GM23338 (cell line): Measurements from ENCODE around the gene TMSB4Y. TPM values are rescaled to one million over a fixed set of nuclear protein-coding genes. Genes with fewer than 3 reads are reported as not detected.
A peak's percentile ranks its signal among the peaks of the same experiment; 100 is the strongest.

Experiments used
- ATAC-seq: fragments of 200-7000 bp; cut with Tn5 transposase; 3 replicates; pipeline ENCODE4 v1.9.1; 2020
- DNase-seq: peaks from one replicate; pipeline ENCODE4 v3.0.0-alpha.2; 2015; ENCODE audit warnings: low spot score
- H2AFZ ChIP-seq: fragments of 200-600 bp; sonication (generic); 2 replicates; pipeline ENCODE4 v1.8.0; 2016; ENCODE audit warnings: antibody characterized with exemption, mild to moderate bottlenecking, moderate library complexity
- H3F3A ChIP-seq: fragments of 200-600 bp; sonication (generic); replicated peaks from 2 replicates; pipeline ENCODE4 v1.8.0; 2017; ENCODE audit warnings: antibody characterized with exemption, mixed run types, low read depth
- H3K27ac ChIP-seq: fragments of 200-600 bp; sonication (generic); 2 replicates; pipeline ENCODE4 v1.6.1; 2016; ENCODE audit warnings: low read depth
- H3K27me3 ChIP-seq: fragments of 200-600 bp; sonication (generic); 2 replicates; pipeline ENCODE4 v1.8.0; 2016; ENCODE audit warnings: mild to moderate bottlenecking, mixed run types, moderate library complexity; ENCODE audit not compliant: insufficient read depth
- H3K36me3 ChIP-seq: fragments of 200-600 bp; sonication (generic); 2 replicates; pipeline ENCODE4 v1.8.0; 2016; ENCODE audit warnings: mild to moderate bottlenecking; ENCODE audit not compliant: insufficient read depth
- H3K4me1 ChIP-seq: fragments of 200-600 bp; sonication (generic); 2 replicates; pipeline ENCODE4 v1.8.0; 2016; ENCODE audit warnings: mild to moderate bottlenecking, moderate library complexity; ENCODE audit not compliant: insufficient read depth
- H3K4me2 ChIP-seq: fragments of 200-600 bp; sonication (generic); 2 replicates; pipeline ENCODE4 v1.7.1; 2017; ENCODE audit warnings: mixed run types
- H3K4me3 ChIP-seq: fragments of 200-600 bp; sonication (generic); 2 replicates; pipeline ENCODE4 v1.6.1; 2016; ENCODE audit warnings: mixed run types
- H3K79me2 ChIP-seq: fragments of 200-600 bp; sonication (generic); replicated peaks from 2 replicates; pipeline ENCODE4 v1.8.0; 2017; ENCODE audit warnings: mild to moderate bottlenecking; ENCODE audit not compliant: insufficient read depth
- H3K9me2 ChIP-seq: fragments of 200-600 bp; sonication (generic); 2 replicates; pipeline ENCODE4 v1.8.0; 2017; ENCODE audit not compliant: insufficient read depth
- H4K20me1 ChIP-seq: fragments of 200-600 bp; sonication (generic); replicated peaks from 2 replicates; pipeline ENCODE4 v1.8.0; 2017; ENCODE audit warnings: mild to moderate bottlenecking; ENCODE audit not compliant: insufficient read depth
- H3K27ac Mint-ChIP-seq: 2 replicates; pipeline ENCODE4 v1.8.0; 2020; ENCODE audit warnings: inconsistent platforms, mild to moderate bottlenecking, moderate library complexity, mixed read lengths
- H3K27me3 Mint-ChIP-seq: 3 replicates; pipeline ENCODE4 v1.8.0; 2022; ENCODE audit warnings: low read depth, mild to moderate bottlenecking, moderate library complexity, mixed read lengths, inconsistent platforms; ENCODE audit not compliant: insufficient read depth, poor library complexity
- H3K36me3 Mint-ChIP-seq: 3 replicates; pipeline ENCODE4 v1.8.0; 2021; ENCODE audit warnings: low read depth, mild to moderate bottlenecking, inconsistent platforms, moderate library complexity, mixed read lengths
- H3K4me1 Mint-ChIP-seq: 3 replicates; pipeline ENCODE4 v1.8.0; 2020; ENCODE audit warnings: mild to moderate bottlenecking, inconsistent platforms, mixed read lengths
- H3K4me3 Mint-ChIP-seq: 3 replicates; pipeline ENCODE4 v1.8.0; 2021; ENCODE audit warnings: moderate library complexity, mild to moderate bottlenecking, inconsistent platforms, mixed read lengths
- H3K9me3 Mint-ChIP-seq: 3 replicates; pipeline ENCODE4 v1.8.0; 2020; ENCODE audit warnings: moderate library complexity, mild to moderate bottlenecking, inconsistent platforms, mixed read lengths
- CREB1 ChIP-seq: fragments of 250-450 bp; sonication (Bioruptor Pico); IDR thresholded peaks from 2 replicates; pipeline ENCODE4 v1.5.0; 2020; ENCODE audit warnings: low read depth, mild to moderate bottlenecking, moderate library complexity
- CTCF ChIP-seq, 2 experiments: fragments of 200-600 bp in 1 of 2; sonication (generic) in 1 of 2; conservative IDR thresholded peaks; 2 replicates each; pipeline versions ENCODE4 v1.5.1 to v1.6.1; 2016 to 2017; ENCODE audit warnings: antibody characterized with exemption in 2 of 2, low read depth in 2 of 2, mild to moderate bottlenecking in 2 of 2, moderate library complexity in 1 of 2
- ETS1 ChIP-seq: IDR thresholded peaks from 2 replicates; pipeline ENCODE4 v1.6.1; 2016; ENCODE audit warnings: antibody characterized with exemption
- EZH2 ChIP-seq: fragments of 200-600 bp; sonication (generic); IDR thresholded peaks from one replicate; pipeline ENCODE4 v1.8.0; 2017; ENCODE audit warnings: antibody characterized with exemption, mild to moderate bottlenecking, low read depth; ENCODE audit not compliant: unreplicated experiment
- EZH2phosphoT487 ChIP-seq: fragments of 200-600 bp; sonication (generic); IDR thresholded peaks from one replicate; pipeline ENCODE4 v1.8.1; 2018; ENCODE audit warnings: antibody characterized with exemption; ENCODE audit not compliant: unreplicated experiment
- JUNB ChIP-seq: IDR thresholded peaks from one replicate; pipeline ENCODE4 v1.6.1; 2016; ENCODE audit warnings: antibody characterized with exemption; ENCODE audit not compliant: unreplicated experiment
- NANOG ChIP-seq: IDR thresholded peaks from 2 replicates; pipeline ENCODE4 v1.6.1; 2016; ENCODE audit warnings: antibody characterized with exemption, borderline replicate concordance
- POLR2AphosphoS5 ChIP-seq: IDR thresholded peaks from 2 replicates; pipeline ENCODE4 v1.6.1; 2016; ENCODE audit warnings: antibody characterized with exemption, low read depth
- REST ChIP-seq: IDR thresholded peaks from one replicate; pipeline ENCODE4 v1.6.1; 2018; ENCODE audit warnings: antibody characterized with exemption; ENCODE audit not compliant: unreplicated experiment
- STAT1 ChIP-seq: IDR thresholded peaks from one replicate; pipeline ENCODE4 v1.6.1; 2016; ENCODE audit warnings: antibody characterized with exemption; ENCODE audit not compliant: unreplicated experiment
- ZNF114 ChIP-seq: fragments of 250-450 bp; sonication (Bioruptor Pico); IDR thresholded peaks from 2 replicates; pipeline ENCODE4 v1.5.0; 2020; ENCODE audit warnings: mild to moderate bottlenecking, moderate library complexity
- ZNF331 ChIP-seq: fragments of 250-450 bp; sonication (Bioruptor Pico); IDR thresholded peaks from 2 replicates; pipeline ENCODE4 v1.5.0; 2020; ENCODE audit warnings: low read depth, mild to moderate bottlenecking, moderate library complexity
- ZNF462 ChIP-seq: fragments of 250-450 bp; sonication (Bioruptor Pico); IDR thresholded peaks from 2 replicates; pipeline ENCODE4 v1.5.0; 2020; ENCODE audit warnings: mild to moderate bottlenecking, moderate library complexity
- polyA plus RNA-seq: library from polyadenylated mRNA; unstranded; fragments of >200 nt; fragmentation: Nextera tagmentation; extraction: Ambion mirVana; gene quantifications from 2 replicates; pipeline ENCODE4 v1.2.1, GENCODE V29; 2016
- total RNA-seq: library from RNA; depleted of rRNA; stranded (reverse); fragments of >200 nt; shearing (Covaris generic); gene quantifications from 2 replicates; pipeline ENCODE4 v1.2.3, GENCODE V29; 2014

Gene TMSB4Y
- total and polyA plus RNA-seq, 2 experiments from 2014 or later: 9.8 to 12.2 TPM

GRCh38 chrY:13754661-13755060, 51.0 kb downstream of the TMSB4Y start:
- Histone ChIP-seq H3K4me3 (no peak overlapping the region), H3F3A (no peaks in the 10 kb centered on the region), H3K79me2 (peaks cover 65% of the 10 kb centered on the region), H3K27me3 (no peaks in the 10 kb centered on the region), H3K4me2 (no peak overlapping the region), H4K20me1 (no peaks in the 10 kb centered on the region), H3K4me1 (peaks cover 9% of the 10 kb centered on the region), H2AFZ (no peak overlapping the region), H3K9me2 (no peaks in the 10 kb centered on the region), H3K27ac (no peak overlapping the region), H3K36me3 (no peaks in the 10 kb centered on the region)
- Mint-ChIP-seq H3K36me3 (peaks cover 53% of the 10 kb centered on the region), H3K9me3 (no peaks in the 10 kb centered on the region; the same call in 2 of the 3 replicates), H3K4me1 (peaks cover 19% of the 10 kb centered on the region), H3K27ac (no peak overlapping the region; the same call in 1 of the 2 replicates), H3K4me3 (peak overlapping the region; percentile 19; the same call in 1 of the 3 replicates), H3K27me3 (peaks cover 3% of the 10 kb centered on the region)
- TF ChIP-seq ZNF331 (CRISPR knock-in tag): no peak
- no peak for TF ChIP-seq EZH2phosphoT487
- no peak for TF ChIP-seq POLR2AphosphoS5
- TF ChIP-seq ZNF114 (CRISPR knock-in tag): no peak
- TF ChIP-seq CTCF (conservative IDR thresholded peaks at IDR 0.05; ENCODE audit: low read depth in 2 of 2): no peak
- TF ChIP-seq JUNB: no peak
- no peak for TF ChIP-seq ZNF462 (CRISPR knock-in tag)
- no peak for TF ChIP-seq EZH2
- TF ChIP-seq NANOG: no peak
- no peak for TF ChIP-seq CREB1 (CRISPR knock-in tag)
- TF ChIP-seq ETS1: no peak
- no peak for TF ChIP-seq REST
- no peak for TF ChIP-seq STAT1
- DNase-seq: no peak
- no peak for ATAC-seq
